Breast epithelium (tissue), 3 donors: Measurements from ENCODE around the gene ZNF132.

Experiments
- CTCF ChIP-seq, 3 donors: fragments of 450-650 bp; IDR thresholded peaks; one replicate each; pipeline ENCODE4 v1.5.1; 2016 to 2017; ENCODE audit warnings: antibody characterized with exemption in 3 of 3, mild to moderate bottlenecking in 3 of 3, moderate library complexity in 3 of 3
- POLR2A ChIP-seq: fragments of 450-650 bp; IDR thresholded peaks from one replicate; pipeline ENCODE4 v1.6.1; 2016; ENCODE audit warnings: antibody characterized with exemption, mild to moderate bottlenecking, moderate library complexity
- POLR2AphosphoS5 ChIP-seq, 3 donors: sonication (generic); formaldehyde crosslinking; IDR thresholded peaks; one replicate each; pipeline ENCODE4 v1.6.1; 2017; ENCODE audit warnings: antibody characterized with exemption in 3 of 3

DNA sequence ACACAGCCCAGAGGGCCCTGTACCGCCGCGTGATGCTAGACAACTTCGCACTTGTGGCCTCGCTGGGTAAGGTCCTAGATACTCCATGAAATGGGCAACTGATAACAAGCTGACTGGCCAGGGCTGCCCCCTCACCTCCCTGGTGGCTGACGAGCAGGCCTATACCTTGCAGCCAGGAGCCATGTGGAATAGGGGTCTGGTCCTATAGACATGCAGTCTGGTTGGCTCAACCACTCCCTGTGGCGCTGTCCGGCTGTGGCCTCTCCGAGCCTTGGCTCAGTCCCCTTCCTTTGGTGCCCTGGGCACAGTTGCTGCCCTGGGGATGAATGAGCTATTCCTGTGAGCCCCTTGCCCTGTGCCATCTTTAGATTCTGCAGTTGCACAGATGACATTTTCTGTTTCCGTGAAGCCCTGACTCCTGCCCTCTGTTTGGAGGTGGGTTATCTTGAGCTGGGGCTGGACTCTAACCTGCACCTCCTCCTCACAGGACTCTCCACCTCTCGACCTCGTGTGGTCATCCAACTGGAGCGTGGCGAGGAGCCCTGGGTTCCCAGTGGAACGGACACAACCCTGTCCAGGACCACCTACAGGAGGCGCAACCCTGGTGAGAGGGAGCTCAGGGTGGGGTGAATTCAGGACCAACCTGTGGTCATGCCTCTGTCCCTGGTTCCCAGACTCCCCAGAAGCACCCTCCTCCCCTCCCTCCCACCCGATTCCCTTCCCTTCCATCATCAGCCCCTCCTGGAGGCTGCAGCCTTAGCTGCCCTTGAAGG is 29.5 kb upstream of the ZNF132 start:
- no peak for TF ChIP-seq CTCF (IDR thresholded peaks at IDR 0.05)
- no peak for TF ChIP-seq POLR2A
- TF ChIP-seq POLR2AphosphoS5 (IDR thresholded peaks at IDR 0.05), result no peak
